ENCODE measurements around the gene PRKRA. TPM values are rescaled to one million over a fixed set of nuclear protein-coding genes. Genes with fewer than 3 reads are reported as not detected.

PRKRA gene
- total and polyA plus RNA-seq, 2 of the 13 experiments (the other 11 are each of a cell fraction or from before 2014, with no cell fraction given) = 53.1 to 74.7 TPM

DNA sequence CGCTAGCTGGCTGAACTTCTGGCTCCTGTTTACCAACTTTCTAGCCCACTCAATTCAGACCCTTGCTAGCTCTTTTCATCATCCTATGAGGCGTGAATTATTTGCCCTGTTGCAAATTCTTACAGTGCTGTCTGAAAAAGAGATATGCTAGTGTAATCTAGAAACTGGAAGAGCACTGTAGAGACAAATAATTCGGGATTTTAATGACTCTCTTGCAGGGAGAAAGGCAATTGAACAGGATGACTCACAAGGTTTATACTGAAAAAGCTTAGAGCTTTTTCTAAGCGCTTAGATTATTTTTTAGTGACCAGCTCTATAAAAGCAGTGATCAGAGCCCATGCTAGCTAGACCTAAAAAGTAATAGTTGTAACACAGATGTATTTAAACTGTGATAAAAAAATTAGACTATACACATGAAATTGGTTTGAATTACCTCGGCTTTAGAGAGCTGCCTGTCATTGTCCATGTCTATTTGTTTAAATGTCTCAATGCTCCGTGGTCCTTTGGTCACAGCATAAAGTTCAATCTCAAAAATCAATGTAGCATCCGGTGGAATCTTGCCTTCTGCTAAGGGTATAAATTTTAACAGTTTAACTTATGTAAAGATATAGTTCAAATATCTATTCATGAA lies 18.4 kb upstream of the PRKRA start (continued):
- TF ChIP-seq, protein P1, sequence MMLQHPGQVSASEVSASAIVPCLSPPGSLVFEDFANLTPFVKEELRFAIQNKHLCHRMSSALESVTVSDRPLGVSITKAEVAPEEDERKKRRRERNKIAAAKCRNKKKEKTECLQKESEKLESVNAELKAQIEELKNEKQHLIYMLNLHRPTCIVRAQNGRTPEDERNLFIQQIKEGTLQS (CRISPR knock-in tag; IDR thresholded peaks at IDR 0.05) = no peak
- TF ChIP-seq TBP (CRISPR knock-in tag; IDR thresholded peaks at IDR 0.05) (no peak), ZFAT (CRISPR knock-in tag; conservative IDR thresholded peaks at IDR 0.05) (no peak), ISX (CRISPR knock-in tag; conservative IDR thresholded peaks at IDR 0.05) (no peak), KDM6A (CRISPR knock-in tag; IDR thresholded peaks at IDR 0.05; ENCODE audit: low read depth) (peak; percentile 68), BRCA1 (CRISPR knock-in tag; IDR thresholded peaks at IDR 0.05) (0 out of 2 replicates have a peak, but pooled peaks have one; percentile 39), MXI1 (IDR thresholded peaks at IDR 0.05; ENCODE audit: borderline replicate concordance, low read depth, low read length) (no peak), ZNF10 (CRISPR knock-in tag; IDR thresholded peaks at IDR 0.05; ENCODE audit: borderline replicate concordance, low read depth) (no peak), TARDBP (CRISPR knock-in tag; IDR thresholded peaks at IDR 0.05) (peak; percentile 25; the same call in 1 of the 2 replicates), ZNF350 (CRISPR knock-in tag; IDR thresholded peaks at IDR 0.05; ENCODE audit: borderline replicate concordance, low read depth) (no peak), ZNF660 (CRISPR knock-in tag; IDR thresholded peaks at IDR 0.05; ENCODE audit: borderline replicate concordance, low read depth) (no peak), ZNF501 (CRISPR knock-in tag; IDR thresholded peaks at IDR 0.05) (no peak), ZNF343 (CRISPR knock-in tag; IDR thresholded peaks at IDR 0.05) (no peak), NKX3-1 (CRISPR knock-in tag; IDR thresholded peaks at IDR 0.05) (peak; percentile 53; the same call in 1 of the 2 replicates), ZNF703 (CRISPR knock-in tag; IDR thresholded peaks at IDR 0.05; ENCODE audit: borderline replicate concordance) (no peak), FOXC1 (CRISPR knock-in tag; IDR thresholded peaks at IDR 0.05; ENCODE audit: borderline replicate concordance) (no peak), ZNF530 (CRISPR knock-in tag; IDR thresholded peaks at IDR 0.05; ENCODE audit: low read depth) (no peak), ZNF749 (CRISPR knock-in tag; IDR thresholded peaks at IDR 0.05; ENCODE audit: borderline replicate concordance) (no peak), FOXK1 (CRISPR knock-in tag; IDR thresholded peaks at IDR 0.05; ENCODE audit: borderline replicate concordance, low read depth) (peak; percentile 21; the same call in 1 of the 2 replicates), ZNF432 (CRISPR knock-in tag; IDR thresholded peaks at IDR 0.05; ENCODE audit: borderline replicate concordance) (no peak), ZMYM3 (CRISPR knock-in tag; IDR thresholded peaks at IDR 0.05) (no peak; the same call in 1 of the 2 replicates), THAP11 (CRISPR knock-in tag; IDR thresholded peaks at IDR 0.05) (peak; percentile 69; the same call in 1 of the 2 replicates), XRCC5 (optimal IDR thresholded peaks at IDR 0.05; ENCODE audit: low read length) (no peak), GTF2F1 (IDR thresholded peaks at IDR 0.05; ENCODE audit: low read length) (no peak), ZNF333 (CRISPR knock-in tag; IDR thresholded peaks at IDR 0.05; ENCODE audit: borderline replicate concordance) (no peak)
- TF ChIP-seq, protein P2, sequence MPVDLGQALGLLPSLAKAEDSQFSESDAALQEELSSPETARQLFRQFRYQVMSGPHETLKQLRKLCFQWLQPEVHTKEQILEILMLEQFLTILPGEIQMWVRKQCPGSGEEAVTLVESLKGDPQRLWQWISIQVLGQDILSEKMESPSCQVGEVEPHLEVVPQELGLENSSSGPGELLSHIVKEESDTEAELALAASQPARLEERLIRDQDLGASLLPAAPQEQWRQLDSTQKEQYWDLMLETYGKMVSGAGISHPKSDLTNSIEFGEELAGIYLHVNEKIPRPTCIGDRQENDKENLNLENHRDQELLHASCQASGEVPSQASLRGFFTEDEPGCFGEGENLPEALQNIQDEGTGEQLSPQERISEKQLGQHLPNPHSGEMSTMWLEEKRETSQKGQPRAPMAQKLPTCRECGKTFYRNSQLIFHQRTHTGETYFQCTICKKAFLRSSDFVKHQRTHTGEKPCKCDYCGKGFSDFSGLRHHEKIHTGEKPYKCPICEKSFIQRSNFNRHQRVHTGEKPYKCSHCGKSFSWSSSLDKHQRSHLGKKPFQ (CRISPR knock-in tag; IDR thresholded peaks at IDR 0.05; ENCODE audit: insufficient replicate concordance) = no peak
- TF ChIP-seq, protein P3, sequence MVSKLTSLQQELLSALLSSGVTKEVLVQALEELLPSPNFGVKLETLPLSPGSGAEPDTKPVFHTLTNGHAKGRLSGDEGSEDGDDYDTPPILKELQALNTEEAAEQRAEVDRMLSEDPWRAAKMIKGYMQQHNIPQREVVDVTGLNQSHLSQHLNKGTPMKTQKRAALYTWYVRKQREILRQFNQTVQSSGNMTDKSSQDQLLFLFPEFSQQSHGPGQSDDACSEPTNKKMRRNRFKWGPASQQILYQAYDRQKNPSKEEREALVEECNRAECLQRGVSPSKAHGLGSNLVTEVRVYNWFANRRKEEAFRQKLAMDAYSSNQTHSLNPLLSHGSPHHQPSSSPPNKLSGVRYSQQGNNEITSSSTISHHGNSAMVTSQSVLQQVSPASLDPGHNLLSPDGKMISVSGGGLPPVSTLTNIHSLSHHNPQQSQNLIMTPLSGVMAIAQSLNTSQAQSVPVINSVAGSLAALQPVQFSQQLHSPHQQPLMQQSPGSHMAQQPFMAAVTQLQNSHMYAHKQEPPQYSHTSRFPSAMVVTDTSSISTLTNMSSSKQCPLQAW (CRISPR knock-in tag; IDR thresholded peaks at IDR 0.05) = no peak
- TF ChIP-seq, protein P4, sequence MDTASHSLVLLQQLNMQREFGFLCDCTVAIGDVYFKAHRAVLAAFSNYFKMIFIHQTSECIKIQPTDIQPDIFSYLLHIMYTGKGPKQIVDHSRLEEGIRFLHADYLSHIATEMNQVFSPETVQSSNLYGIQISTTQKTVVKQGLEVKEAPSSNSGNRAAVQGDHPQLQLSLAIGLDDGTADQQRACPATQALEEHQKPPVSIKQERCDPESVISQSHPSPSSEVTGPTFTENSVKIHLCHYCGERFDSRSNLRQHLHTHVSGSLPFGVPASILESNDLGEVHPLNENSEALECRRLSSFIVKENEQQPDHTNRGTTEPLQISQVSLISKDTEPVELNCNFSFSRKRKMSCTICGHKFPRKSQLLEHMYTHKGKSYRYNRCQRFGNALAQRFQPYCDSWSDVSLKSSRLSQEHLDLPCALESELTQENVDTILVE (CRISPR knock-in tag; IDR thresholded peaks at IDR 0.05) = peak; percentile 65; the same call in 1 of the 2 replicates
